Fibroblast of villous mesenchyme (primary cell): ENCODE results near the gene DIAPH1. TPM values are rescaled to one million over a fixed set of nuclear protein-coding genes. Genes with fewer than 3 reads are reported as not detected.
A peak's percentile ranks its signal among the peaks of the same experiment; 100 is the strongest.

Experiments
- DNase-seq: peaks from one replicate; pipeline ENCODE4 v3.0.0-alpha.2; 2010; ENCODE audit warnings: low read depth
- H3K4me3 ChIP-seq: 2 replicates; pipeline ENCODE4 v1.5.1; 2011; ENCODE audit warnings: low read depth, mild to moderate bottlenecking, low read length
- total RNA-seq: library from RNA; depleted of rRNA; stranded (reverse); fragments of >200 nt; gene quantifications from 2 replicates; pipeline ENCODE4 v1.2.3, GENCODE V29; 2012
- TF ChIP-seq, protein P1 (sequence below): IDR thresholded peaks from 2 replicates; pipeline ENCODE4 v1.5.1; 2012; ENCODE audit warnings: low read depth, mild to moderate bottlenecking, low read length; ENCODE audit not compliant: insufficient read depth

The DIAPH1 gene
- total RNA-seq, 1 donor, result 26.8 TPM

- no peak for DNase-seq
- TF ChIP-seq, protein P1, sequence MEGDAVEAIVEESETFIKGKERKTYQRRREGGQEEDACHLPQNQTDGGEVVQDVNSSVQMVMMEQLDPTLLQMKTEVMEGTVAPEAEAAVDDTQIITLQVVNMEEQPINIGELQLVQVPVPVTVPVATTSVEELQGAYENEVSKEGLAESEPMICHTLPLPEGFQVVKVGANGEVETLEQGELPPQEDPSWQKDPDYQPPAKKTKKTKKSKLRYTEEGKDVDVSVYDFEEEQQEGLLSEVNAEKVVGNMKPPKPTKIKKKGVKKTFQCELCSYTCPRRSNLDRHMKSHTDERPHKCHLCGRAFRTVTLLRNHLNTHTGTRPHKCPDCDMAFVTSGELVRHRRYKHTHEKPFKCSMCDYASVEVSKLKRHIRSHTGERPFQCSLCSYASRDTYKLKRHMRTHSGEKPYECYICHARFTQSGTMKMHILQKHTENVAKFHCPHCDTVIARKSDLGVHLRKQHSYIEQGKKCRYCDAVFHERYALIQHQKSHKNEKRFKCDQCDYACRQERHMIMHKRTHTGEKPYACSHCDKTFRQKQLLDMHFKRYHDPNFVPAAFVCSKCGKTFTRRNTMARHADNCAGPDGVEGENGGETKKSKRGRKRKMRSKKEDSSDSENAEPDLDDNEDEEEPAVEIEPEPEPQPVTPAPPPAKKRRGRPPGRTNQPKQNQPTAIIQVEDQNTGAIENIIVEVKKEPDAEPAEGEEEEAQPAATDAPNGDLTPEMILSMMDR, result no peak
- H3K4me3 ChIP-seq, result no peak overlapping the region
These were observed 88.9 kb downstream of the DIAPH1 start for GRCh38 chr5:141529873-141530272.

- TF ChIP-seq, protein P1, result no peak
- DNase-seq, result peak; percentile 79
- H3K4me3 ChIP-seq, result no peak overlapping the region
These were observed 89.8 kb downstream of the DIAPH1 start for GRCh38 chr5:141529002-141529401.

- no peak overlapping the region for H3K4me3 ChIP-seq
- TF ChIP-seq, protein P1, result no peak
- peak; percentile 46 for DNase-seq
These were observed 90.4 kb downstream of the DIAPH1 start for GRCh38 chr5:141528291-141528984.

GRCh38 chr5:141527426-141527825 is 91.4 kb downstream of the DIAPH1 start:
- H3K4me3 ChIP-seq, result no peak overlapping the region
- TF ChIP-seq, protein P1, result no peak
- DNase-seq, result no peak

DNA sequence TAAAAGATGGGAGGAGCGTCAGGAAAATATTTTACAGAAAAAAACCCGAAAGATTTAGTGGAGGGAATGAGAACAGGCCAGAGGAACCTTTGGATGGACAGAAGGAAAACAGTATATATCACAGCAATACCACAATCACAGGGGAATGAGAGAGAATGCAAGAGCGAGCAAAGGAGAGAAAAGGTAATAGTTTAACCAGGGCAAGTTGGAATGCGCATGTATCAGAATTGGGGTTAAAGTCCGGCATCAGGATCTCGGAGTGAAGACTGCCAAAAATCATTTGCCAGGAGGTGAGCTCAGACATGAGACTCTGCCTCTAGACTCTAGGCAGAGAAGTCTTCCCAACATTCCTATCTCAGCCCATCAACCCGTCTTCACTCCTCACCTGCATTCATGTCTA is 93.1 kb downstream of the DIAPH1 start:
- no peak for DNase-seq
- TF ChIP-seq, protein P1, result no peak
- H3K4me3 ChIP-seq, result no peak overlapping the region

DNA sequence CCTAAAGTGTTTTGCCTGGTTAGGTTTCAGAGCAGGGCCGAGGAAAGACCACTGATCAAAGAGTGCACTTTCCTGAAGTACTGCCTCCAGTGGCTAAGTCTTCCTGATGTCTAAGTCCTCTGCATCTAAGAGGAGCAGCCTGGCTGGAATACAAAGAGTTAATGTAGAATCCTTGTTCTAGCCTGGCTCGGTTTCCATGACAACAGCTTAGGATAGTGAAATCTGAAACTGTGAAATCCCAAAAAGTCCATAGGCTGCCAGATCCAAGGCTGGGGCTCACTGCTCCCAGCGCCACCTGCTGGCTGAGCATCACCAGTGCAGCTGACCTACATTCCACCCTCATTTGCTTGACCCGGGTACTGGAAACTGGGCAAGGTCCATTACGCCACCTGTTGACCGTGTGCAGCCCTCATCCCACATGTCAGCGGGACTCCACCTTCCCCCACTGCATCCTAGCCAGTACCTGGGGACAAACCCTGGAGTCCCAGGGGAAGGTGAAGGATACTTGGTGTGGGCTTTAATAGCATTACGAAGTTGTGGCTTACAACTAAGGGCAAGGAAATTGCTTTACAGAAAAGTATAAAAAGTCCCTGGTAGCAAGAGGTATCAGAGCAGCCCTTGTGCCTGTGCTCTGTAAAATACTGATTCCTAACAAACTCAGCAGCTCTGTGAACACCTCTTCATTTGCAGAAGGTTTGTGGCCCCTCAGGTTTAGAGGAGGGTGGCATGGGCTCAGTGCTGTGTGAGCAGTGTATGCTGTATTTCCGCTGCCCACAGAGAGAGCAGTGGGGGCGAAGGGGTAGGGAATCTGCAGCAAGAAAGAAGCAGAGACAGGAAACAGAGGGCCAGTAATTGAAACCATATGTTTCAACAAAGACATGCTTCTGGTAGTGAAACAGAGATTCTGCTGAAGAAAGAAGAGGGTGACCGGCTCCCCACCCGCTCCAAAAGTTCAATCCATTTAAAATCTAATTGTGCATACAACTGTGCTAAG is 93.9 kb downstream of the DIAPH1 start:
- TF ChIP-seq, protein P1, result peak; percentile 100
- H3K4me3 ChIP-seq, result no peak overlapping the region
- peak; percentile 99 for DNase-seq
